IPS-20b (cell line): ENCODE measurements around the gene PPP1R2.

Source experiments
- H3K27ac ChIP-seq: one replicate; pipeline ENCODE4 v1.5.1; 2013; ENCODE audit warnings: low read length
- H3K27me3 ChIP-seq: 2 replicates; pipeline ENCODE4 v1.6.1; 2013; ENCODE audit warnings: mild to moderate bottlenecking, low read length, inconsistent platforms; ENCODE audit not compliant: insufficient read depth
- H3K36me3 ChIP-seq: 2 replicates; pipeline ENCODE4 v1.6.1; 2013; ENCODE audit warnings: low read depth, mild to moderate bottlenecking, inconsistent platforms, low read length, moderate library complexity; ENCODE audit not compliant: insufficient read depth
- H3K4me1 ChIP-seq: 2 replicates; pipeline ENCODE4 v1.6.1; 2013; ENCODE audit warnings: mild to moderate bottlenecking, control low read depth, inconsistent platforms, low read length, moderate library complexity; ENCODE audit not compliant: insufficient read depth
- H3K4me3 ChIP-seq: 2 replicates; pipeline ENCODE4 v1.5.1; 2013; ENCODE audit warnings: mild to moderate bottlenecking, low read length, inconsistent platforms
- H3K9ac ChIP-seq: 2 replicates; pipeline ENCODE4 v1.6.1; 2013; ENCODE audit warnings: low read depth, mild to moderate bottlenecking, inconsistent platforms, low read length, moderate library complexity
- H3K9me3 ChIP-seq: 2 replicates; pipeline ENCODE4 v1.6.1; 2013; ENCODE audit warnings: mild to moderate bottlenecking, low read depth, low read length, inconsistent platforms; ENCODE audit not compliant: insufficient read depth

Gene PPP1R2

DNA sequence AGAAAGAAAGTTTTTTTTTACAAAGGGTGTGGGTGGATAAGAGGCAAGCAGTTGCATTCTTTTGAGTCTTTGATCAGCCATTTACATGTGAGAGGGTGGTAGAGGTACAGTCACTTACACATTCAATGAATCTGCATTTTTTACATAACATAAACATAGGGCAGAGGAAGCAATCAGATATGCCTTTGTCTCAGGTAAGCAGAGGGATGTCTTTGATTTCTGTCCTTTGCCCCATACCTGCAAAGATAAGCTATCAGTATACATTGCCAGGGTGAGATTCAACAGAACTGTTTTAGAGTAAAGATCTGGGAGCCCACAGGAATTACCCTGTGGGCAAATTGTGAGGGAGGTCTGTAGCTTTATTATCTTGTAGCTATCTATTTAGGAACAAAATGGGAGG, 5.4 kb upstream of the PPP1R2 start:
- Histone ChIP-seq H3K36me3 (no peaks in the 10 kb centered on the region), H3K4me3 (peak overlapping the region; percentile 39; the same call in 1 of the 2 replicates), H3K9ac (no peak overlapping the region), H3K4me1 (peaks cover 17% of the 10 kb centered on the region), H3K27ac (no peak overlapping the region), H3K27me3 (peaks cover 26% of the 10 kb centered on the region), H3K9me3 (no peaks in the 10 kb centered on the region)

DNA sequence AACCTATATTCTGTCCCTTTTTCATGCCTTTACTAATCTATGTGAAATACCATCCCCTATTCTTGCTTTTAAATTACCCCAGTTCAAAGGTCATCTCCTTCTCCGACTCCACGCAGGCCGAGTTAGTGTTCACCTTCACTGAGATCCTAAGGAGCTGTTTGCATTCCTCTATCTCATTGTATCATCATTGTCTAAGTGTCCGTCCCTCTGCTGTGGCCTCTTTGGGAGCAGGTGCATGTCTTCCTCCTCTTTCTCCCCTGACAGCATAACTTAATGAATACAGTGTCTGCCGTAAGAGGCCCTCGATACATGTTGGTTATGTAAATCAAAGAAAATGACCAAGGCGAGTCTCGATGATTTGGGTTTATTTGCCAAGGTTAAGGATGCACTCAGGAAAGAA, 4.9 kb upstream of the PPP1R2 start:
- Histone ChIP-seq H3K27ac (no peak overlapping the region), H3K4me3 (peak overlapping the region; percentile 39; the same call in 1 of the 2 replicates), H3K36me3 (no peaks in the 10 kb centered on the region), H3K9me3 (no peaks in the 10 kb centered on the region), H3K9ac (no peak overlapping the region), H3K4me1 (peaks cover 17% of the 10 kb centered on the region), H3K27me3 (peaks cover 27% of the 10 kb centered on the region)

DNA sequence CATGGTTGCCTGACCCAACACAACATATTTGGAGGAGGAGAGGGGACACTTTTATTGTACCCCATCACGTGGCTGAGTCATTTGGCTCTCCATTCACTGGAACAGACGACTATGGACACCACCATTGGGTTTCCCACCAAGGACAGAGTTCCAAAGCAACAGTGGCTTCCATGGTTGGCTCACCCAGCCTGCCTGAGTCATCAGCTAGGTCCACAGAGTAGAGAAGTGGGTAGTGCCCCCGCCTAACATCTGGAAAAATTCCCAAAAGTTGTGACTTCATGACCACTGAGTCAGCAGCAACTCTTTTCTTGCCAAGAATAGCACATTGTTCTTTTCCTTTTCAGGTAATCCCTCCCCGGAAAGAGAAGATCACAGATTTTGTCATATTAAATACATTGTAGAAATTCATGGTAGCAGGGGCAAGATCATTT, 3.0 kb upstream of the PPP1R2 start:
- H3K9ac ChIP-seq: no peak overlapping the region

DNA sequence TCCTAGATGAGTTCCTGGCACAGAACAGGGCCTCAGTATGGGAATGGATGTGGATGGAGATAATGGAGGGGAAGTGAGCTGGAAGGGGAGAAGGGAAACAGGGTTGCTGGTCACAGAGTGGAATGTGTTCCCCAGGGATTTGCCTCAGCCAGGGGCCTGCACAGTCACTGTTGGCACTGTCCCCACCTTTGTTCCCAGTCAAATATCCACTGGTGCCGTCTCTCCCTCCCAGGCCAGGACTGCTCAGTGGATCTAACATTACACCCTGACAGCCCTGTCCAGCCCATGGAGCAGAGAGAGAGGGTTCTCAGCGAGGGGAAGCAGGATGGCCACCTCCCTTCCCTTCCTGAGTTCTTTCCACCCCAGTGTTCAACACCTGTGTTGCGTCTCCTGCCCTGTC, 1.5 kb upstream of the PPP1R2 start:
- Histone ChIP-seq H3K9me3 (no peaks in the 10 kb centered on the region), H3K4me1 (peaks cover 33% of the 10 kb centered on the region), H3K4me3 (no peak overlapping the region)

More for the DNA sequence above, 3.0 kb upstream of the PPP1R2 start:
- Histone ChIP-seq H3K36me3 (no peaks in the 10 kb centered on the region), H3K4me3 (no peak overlapping the region), H3K9me3 (no peaks in the 10 kb centered on the region), H3K27ac (no peak overlapping the region), H3K27me3 (peaks cover 39% of the 10 kb centered on the region), H3K4me1 (peaks cover 27% of the 10 kb centered on the region)

DNA sequence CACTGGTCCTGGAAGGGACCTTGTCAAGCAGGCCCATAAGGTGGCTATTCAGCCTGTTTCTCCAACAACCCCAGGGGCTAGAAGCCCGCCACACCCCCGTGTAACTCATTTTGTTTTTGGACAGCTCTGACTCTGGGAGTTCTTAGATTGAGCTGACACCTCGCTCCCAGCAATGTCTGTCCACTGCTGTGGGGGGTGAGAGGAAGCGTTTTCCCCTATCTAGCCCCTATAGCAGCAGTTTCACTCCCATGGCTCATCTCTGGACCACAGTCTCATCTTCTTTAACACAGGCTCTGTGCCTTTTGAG, 1.1 kb upstream of the PPP1R2 start:
- Histone ChIP-seq H3K27me3 (peaks cover 39% of the 10 kb centered on the region), H3K36me3 (no peaks in the 10 kb centered on the region), H3K27ac (no peak overlapping the region), H3K9me3 (no peaks in the 10 kb centered on the region), H3K4me1 (peaks cover 33% of the 10 kb centered on the region), H3K9ac (no peak overlapping the region), H3K4me3 (peak overlapping the region; percentile 91; the same call in 1 of the 2 replicates)

More for the DNA sequence above, 1.5 kb upstream of the PPP1R2 start:
- Histone ChIP-seq H3K27ac (no peak overlapping the region), H3K27me3 (peaks cover 39% of the 10 kb centered on the region), H3K36me3 (no peaks in the 10 kb centered on the region), H3K9ac (no peak overlapping the region)

DNA sequence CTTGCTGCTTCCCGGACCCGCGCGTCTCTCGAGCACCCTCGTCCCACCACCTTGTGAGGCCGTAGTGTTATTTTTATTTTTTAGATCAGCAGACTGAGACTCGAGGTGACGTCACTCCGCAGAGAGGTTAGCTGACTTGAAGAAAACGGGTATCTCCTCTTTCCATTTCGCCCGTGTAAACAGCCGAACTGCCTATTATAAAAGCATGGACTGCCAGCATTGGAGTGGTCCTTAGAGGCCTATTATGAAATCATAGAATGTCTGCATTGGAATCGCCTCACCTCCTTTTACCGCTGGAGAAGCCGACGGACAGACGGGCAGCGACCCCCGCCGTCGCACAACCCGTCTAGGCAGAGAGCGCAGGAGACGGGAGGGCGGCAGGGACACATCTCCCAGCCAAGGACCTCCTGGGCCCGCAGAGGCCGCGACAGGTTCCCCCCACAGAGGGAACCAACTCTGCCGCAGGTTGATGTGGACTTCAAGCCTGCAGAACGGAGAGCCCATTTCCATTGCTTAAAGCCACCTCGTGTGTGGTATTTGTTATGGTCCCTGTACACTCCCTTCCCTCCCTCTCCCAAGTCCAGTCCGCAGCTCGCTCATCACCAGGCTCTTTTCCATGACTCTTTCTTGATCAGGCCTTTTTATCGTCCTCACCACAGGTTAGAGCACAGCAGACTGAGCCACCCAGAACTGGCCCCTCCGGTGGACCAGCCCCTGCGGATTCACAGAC, 540 bp upstream of the PPP1R2 start:
- no peak overlapping the region for H3K27ac ChIP-seq
- peak overlapping the region; percentile 91 for H3K4me3 ChIP-seq
- H3K4me1 ChIP-seq: peaks cover 29% of the 10 kb centered on the region
- no peaks in the 10 kb centered on the region for H3K9me3 ChIP-seq
- H3K36me3 ChIP-seq: no peaks in the 10 kb centered on the region
- H3K9ac ChIP-seq: peak overlapping the region; percentile 57; the same call in 1 of the 2 replicates
- peaks cover 39% of the 10 kb centered on the region for H3K27me3 ChIP-seq

DNA sequence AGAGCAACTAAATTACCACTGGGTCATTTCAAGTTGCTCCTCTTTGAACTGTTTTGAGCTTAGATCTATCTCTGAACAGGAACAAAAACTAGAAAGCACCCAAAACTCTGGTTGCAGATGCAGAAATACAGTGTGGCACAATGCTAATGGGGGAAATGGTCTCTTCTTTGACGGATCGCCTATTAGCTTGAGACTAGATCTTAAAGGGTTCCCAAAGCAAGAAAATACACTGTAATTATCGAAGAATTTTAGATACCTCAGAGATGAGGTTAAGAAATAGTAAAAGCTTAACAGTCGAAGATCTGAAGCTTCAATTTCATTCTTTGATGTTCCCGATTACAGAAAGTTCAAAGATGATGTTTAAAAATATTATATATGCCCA, 818 bp downstream of the PPP1R2 start:
- peak overlapping the region; percentile 76; the same call in 1 of the 2 replicates for H3K9ac ChIP-seq
- no peak overlapping the region for H3K27ac ChIP-seq
- H3K9me3 ChIP-seq: no peaks in the 10 kb centered on the region
- H3K36me3 ChIP-seq: no peaks in the 10 kb centered on the region
- H3K4me1 ChIP-seq: peaks cover 18% of the 10 kb centered on the region
- H3K4me3 ChIP-seq: peak overlapping the region; percentile 91
- H3K27me3 ChIP-seq: peaks cover 39% of the 10 kb centered on the region

DNA sequence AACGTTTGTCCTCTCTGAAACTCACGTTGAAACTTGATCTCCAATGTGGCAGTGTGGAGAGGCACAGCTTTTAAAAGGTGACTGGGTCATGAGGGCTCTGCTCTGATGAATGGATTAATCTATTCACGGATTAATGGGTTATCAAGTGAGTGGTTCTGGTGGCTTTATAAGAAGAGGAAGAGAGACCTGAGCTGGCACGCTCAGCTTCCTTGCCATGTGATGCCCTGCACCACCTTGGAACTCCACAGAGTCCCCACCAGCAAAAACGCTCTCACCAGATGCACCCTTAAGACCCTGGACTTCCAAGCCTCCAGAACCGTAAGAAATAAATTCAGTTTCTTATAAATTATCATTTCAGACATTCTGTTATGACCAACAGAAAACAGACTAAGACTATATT, 2.6 kb downstream of the PPP1R2 start:
- peaks cover 32% of the 10 kb centered on the region for H3K27me3 ChIP-seq
- no peak overlapping the region for H3K27ac ChIP-seq
- 0 out of 2 replicates have a peak overlapping the region, but pooled peaks have one; percentile 91 for H3K4me3 ChIP-seq
- H3K36me3 ChIP-seq: no peaks in the 10 kb centered on the region
- no peak overlapping the region for H3K9ac ChIP-seq
- peaks cover 16% of the 10 kb centered on the region for H3K4me1 ChIP-seq
- no peaks in the 10 kb centered on the region for H3K9me3 ChIP-seq

DNA sequence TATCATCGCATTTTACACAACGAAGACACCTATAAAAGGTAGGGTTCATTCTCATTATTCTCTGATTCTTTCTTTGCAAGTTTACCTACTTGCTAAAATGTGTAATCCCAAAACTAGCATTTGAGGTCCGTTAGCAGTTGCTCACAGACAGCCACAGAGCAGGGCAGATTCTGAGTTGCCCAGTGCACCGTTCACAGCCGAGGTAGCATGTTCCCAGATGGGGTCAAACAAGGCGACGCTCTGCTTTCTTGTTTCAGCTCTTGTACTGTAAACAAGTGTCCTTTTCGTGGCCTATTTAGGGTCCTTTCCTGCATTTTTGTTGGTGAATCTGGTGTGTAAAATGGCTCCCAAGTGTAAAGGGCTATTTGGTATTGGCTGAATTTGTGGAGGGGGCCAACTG, 3.1 kb downstream of the PPP1R2 start:
- H3K4me1 ChIP-seq: peaks cover 16% of the 10 kb centered on the region
- H3K27me3 ChIP-seq: peaks cover 29% of the 10 kb centered on the region
- H3K4me3 ChIP-seq: no peak overlapping the region
- no peaks in the 10 kb centered on the region for H3K9me3 ChIP-seq
- no peak overlapping the region for H3K27ac ChIP-seq
- no peak overlapping the region for H3K9ac ChIP-seq
- H3K36me3 ChIP-seq: no peaks in the 10 kb centered on the region

DNA sequence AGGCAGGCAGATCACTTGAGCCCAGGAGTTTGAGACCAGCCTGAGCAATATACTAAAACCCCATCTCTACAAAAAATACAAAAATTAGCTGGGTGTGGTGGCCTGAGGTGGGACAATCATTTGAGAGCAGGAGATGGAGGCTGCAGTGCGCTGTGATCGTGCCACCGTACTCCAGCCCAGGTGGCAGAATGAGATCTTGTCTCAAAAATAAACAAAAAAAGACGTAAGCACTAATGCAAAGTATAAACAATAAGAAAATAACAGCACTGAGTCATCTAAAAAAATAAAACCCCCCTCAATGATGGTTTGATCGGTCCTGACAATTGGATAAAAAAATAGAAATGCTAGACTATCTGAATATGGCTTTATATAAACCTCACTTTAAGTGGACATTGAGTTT, 3.6 kb downstream of the PPP1R2 start:
- Histone ChIP-seq H3K4me1 (peaks cover 16% of the 10 kb centered on the region), H3K9ac (no peak overlapping the region), H3K36me3 (no peaks in the 10 kb centered on the region), H3K27ac (no peak overlapping the region), H3K27me3 (peaks cover 23% of the 10 kb centered on the region), H3K4me3 (no peak overlapping the region), H3K9me3 (no peaks in the 10 kb centered on the region)

DNA sequence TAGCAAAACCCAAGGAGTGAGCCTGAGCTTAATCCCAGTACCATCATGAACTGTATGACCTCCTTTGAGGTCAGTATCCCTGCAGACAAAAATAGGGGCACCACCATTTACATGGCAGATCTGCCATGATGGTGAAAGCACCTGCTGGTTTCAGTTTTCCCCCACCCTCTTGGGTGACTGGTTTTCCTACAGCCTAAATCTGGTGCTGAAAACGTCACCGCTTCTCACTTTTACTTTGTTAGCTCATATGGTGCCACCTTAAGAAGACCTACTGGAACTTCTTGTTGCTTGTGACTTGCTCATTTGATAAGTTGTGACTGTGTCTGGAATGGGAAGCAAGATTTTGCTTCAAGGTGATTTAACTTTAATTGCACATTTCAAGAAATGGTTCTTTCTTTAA, 5.1 kb downstream of the PPP1R2 start:
- H3K4me3 ChIP-seq: no peak overlapping the region
- no peaks in the 10 kb centered on the region for H3K36me3 ChIP-seq
- H3K4me1 ChIP-seq: peaks cover 16% of the 10 kb centered on the region
- H3K9me3 ChIP-seq: no peaks in the 10 kb centered on the region
- no peak overlapping the region for H3K9ac ChIP-seq
- H3K27me3 ChIP-seq: peaks cover 12% of the 10 kb centered on the region
- no peak overlapping the region for H3K27ac ChIP-seq

DNA sequence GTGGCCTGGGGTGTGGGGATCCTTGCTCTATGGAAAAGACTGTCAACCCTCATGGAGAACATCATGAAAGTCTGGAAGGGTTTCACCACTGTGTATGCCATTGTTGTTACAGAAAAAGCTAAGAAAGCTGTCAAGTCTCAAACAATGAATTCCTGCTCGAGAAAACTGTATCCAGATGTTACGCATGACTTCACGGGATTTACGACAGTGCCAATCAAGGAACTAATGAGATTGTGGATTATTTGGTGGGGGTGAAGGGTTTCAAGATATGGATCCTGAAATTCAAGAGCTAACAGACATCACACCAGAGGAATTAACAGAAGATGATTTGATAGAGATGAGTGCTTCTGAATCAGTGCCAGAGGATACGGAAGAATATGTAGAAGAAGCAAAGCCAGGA, 7.8 kb downstream of the PPP1R2 start:
- H3K27ac ChIP-seq: no peak overlapping the region
- no peak overlapping the region for H3K9ac ChIP-seq
- H3K4me1 ChIP-seq: no peaks in the 10 kb centered on the region
- no peaks in the 10 kb centered on the region for H3K27me3 ChIP-seq
- no peaks in the 10 kb centered on the region for H3K36me3 ChIP-seq
- no peak overlapping the region for H3K4me3 ChIP-seq
- no peaks in the 10 kb centered on the region for H3K9me3 ChIP-seq
